ENCODE data around the gene DYNLT4. TPM values are rescaled to one million over a fixed set of nuclear protein-coding genes. Genes with fewer than 3 reads are reported as not detected.

DYNLT4 gene
- total and polyA plus RNA-seq, 2 of the 13 experiments (the other 11 are each of a cell fraction or from before 2014, with no cell fraction given), result 0.77 TPM; not detected in 1

GRCh38 chr1:44775078-44775929, 31.8 kb downstream of the DYNLT4 start, which contains the start of gene RPS8 (continued):
- TF ChIP-seq ZNF687 (CRISPR knock-in tag; IDR thresholded peaks at IDR 0.05) (peak; percentile 94), DNMT3B (CRISPR knock-in tag; conservative IDR thresholded peaks at IDR 0.05) (peak; percentile 92; the same call in 1 of the 2 replicates), MYNN (CRISPR knock-in tag; IDR thresholded peaks at IDR 0.05; ENCODE audit: low read depth) (no peak), ZNF12 (CRISPR knock-in tag; IDR thresholded peaks at IDR 0.05) (no peak), ZBTB33 (CRISPR knock-in tag; IDR thresholded peaks at IDR 0.05) (peak; percentile 64; the same call in 1 of the 2 replicates), MXD1 (CRISPR knock-in tag; IDR thresholded peaks at IDR 0.05) (no peak), ZNF383 (CRISPR knock-in tag; IDR thresholded peaks at IDR 0.05; ENCODE audit: borderline replicate concordance) (no peak), MAFF (IDR thresholded peaks at IDR 0.05; ENCODE audit: low read depth, low read length) (no peak), ZSCAN31 (CRISPR knock-in tag; IDR thresholded peaks at IDR 0.05; ENCODE audit: low read depth) (peak; percentile 50), ZNF280B (CRISPR knock-in tag; IDR thresholded peaks at IDR 0.05; ENCODE audit: borderline replicate concordance) (no peak), PAF1 (CRISPR knock-in tag; IDR thresholded peaks at IDR 0.05) (no peak), ZNF576 (CRISPR knock-in tag; IDR thresholded peaks at IDR 0.05) (no peak), TBX2 (CRISPR knock-in tag; IDR thresholded peaks at IDR 0.05; ENCODE audit: borderline replicate concordance) (peak; percentile 85)
- TF ChIP-seq, protein P1, sequence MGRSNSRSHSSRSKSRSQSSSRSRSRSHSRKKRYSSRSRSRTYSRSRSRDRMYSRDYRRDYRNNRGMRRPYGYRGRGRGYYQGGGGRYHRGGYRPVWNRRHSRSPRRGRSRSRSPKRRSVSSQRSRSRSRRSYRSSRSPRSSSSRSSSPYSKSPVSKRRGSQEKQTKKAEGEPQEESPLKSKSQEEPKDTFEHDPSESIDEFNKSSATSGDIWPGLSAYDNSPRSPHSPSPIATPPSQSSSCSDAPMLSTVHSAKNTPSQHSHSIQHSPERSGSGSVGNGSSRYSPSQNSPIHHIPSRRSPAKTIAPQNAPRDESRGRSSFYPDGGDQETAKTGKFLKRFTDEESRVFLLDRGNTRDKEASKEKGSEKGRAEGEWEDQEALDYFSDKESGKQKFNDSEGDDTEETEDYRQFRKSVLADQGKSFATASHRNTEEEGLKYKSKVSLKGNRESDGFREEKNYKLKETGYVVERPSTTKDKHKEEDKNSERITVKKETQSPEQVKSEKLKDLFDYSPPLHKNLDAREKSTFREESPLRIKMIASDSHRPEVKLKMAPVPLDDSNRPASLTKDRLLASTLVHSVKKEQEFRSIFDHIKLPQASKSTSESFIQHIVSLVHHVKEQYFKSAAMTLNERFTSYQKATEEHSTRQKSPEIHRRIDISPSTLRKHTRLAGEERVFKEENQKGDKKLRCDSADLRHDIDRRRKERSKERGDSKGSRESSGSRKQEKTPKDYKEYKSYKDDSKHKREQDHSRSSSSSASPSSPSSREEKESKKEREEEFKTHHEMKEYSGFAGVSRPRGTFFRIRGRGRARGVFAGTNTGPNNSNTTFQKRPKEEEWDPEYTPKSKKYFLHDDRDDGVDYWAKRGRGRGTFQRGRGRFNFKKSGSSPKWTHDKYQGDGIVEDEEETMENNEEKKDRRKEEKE (IDR thresholded peaks at IDR 0.05), result no peak
- TF ChIP-seq, protein P2, sequence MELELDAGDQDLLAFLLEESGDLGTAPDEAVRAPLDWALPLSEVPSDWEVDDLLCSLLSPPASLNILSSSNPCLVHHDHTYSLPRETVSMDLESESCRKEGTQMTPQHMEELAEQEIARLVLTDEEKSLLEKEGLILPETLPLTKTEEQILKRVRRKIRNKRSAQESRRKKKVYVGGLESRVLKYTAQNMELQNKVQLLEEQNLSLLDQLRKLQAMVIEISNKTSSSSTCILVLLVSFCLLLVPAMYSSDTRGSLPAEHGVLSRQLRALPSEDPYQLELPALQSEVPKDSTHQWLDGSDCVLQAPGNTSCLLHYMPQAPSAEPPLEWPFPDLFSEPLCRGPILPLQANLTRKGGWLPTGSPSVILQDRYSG (CRISPR knock-in tag; IDR thresholded peaks at IDR 0.05), result peak; percentile 62; the same call in 1 of the 2 replicates
